Muscle layer of duodenum (tissue), 2 donors: ENCODE measurements around the gene JOSD1.

ENCODE experiments used
- H3K27ac ChIP-seq: one replicate; pipeline ENCODE4 v1.7.0; 2013; ENCODE audit warnings: mild to moderate bottlenecking, low read length
- H3K27me3 ChIP-seq: one replicate; pipeline ENCODE4 v1.7.0; 2013; ENCODE audit warnings: low read depth, mild to moderate bottlenecking, control low read depth, low read length
- H3K36me3 ChIP-seq, 2 donors: one replicate each; pipeline ENCODE4 v1.7.0; 2013; ENCODE audit warnings: low read length in 2 of 2, control low read depth in 1 of 2, mild to moderate bottlenecking in 1 of 2; ENCODE audit not compliant: insufficient read depth in 2 of 2, control insufficient read depth in 1 of 2
- H3K4me1 ChIP-seq, 2 donors: one replicate each; pipeline ENCODE4 v1.7.0; 2013; ENCODE audit warnings: low read length in 2 of 2, mild to moderate bottlenecking in 2 of 2, control low read depth in 1 of 2, moderate library complexity in 1 of 2; ENCODE audit not compliant: insufficient read depth in 2 of 2, control insufficient read depth in 1 of 2
- H3K4me3 ChIP-seq, 2 donors: one replicate each; pipeline ENCODE4 v1.7.0; 2013; ENCODE audit warnings: low read length in 2 of 2, low read depth in 1 of 2, mild to moderate bottlenecking in 1 of 2
- H3K9me3 ChIP-seq, 2 donors: one replicate each; pipeline ENCODE4 v1.7.0; 2013; ENCODE audit warnings: low read length in 2 of 2, control low read depth in 1 of 2, mild to moderate bottlenecking in 1 of 2; ENCODE audit not compliant: control insufficient read depth in 1 of 2
- donor health status: healthy.

The JOSD1 gene

GRCh38 chr22:38710351-38710750 lies 9.6 kb upstream of the JOSD1 start:
- no peaks in the 10 kb centered on the region for H3K27me3 ChIP-seq
- no peak overlapping the region for H3K27ac ChIP-seq
- peaks cover 15 to 38% of the 10 kb centered on the region in 2 donors for H3K4me1 ChIP-seq
- H3K36me3 ChIP-seq: peaks cover 6 to 13% of the 10 kb centered on the region in 2 donors
- H3K4me3 ChIP-seq: no peak overlapping the region
- no peaks in the 10 kb centered on the region for H3K9me3 ChIP-seq

DNA sequence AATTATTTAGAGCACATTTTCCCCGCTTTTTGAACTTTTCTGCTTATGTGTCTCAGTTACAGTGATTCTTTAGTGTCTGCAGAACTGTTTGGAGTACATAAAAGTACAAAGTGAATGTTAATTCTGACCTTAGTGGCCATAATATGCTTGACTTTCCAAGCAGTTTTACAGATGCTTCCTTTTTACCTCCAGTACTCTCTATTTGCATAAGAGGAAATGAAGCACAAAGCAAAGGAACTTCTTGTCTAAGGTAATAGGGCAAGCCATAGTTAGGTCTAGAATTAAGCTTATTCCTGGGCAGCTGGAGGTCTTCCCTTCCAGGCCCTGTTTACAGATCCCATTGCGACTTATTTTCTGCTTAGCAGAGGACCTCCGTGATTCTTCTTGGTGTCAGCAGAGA lies 8.6 kb upstream of the JOSD1 start:
- H3K4me3 ChIP-seq: no peak overlapping the region
- peaks cover 19 to 38% of the 10 kb centered on the region in 2 donors for H3K4me1 ChIP-seq

DNA sequence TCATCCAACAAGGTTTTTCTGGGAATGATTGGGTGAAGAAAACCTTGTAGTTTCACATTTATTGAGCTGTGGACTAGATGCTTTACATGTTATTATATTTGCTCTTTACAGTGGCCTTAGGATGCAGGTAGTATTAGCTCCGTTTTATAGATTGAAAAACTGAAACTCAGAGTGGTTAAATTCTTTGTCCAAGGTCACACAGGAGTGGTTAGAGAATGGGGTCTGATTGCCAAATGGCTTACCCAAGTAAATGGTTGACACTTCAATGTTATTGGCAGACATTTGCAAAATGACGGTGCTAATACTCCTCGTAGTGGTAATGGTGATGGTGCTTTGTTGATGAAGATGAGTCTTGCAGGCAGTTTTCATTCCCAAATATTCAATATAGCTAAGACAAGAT lies 7.2 kb upstream of the JOSD1 start:
- no peaks in the 10 kb centered on the region for H3K9me3 ChIP-seq
- H3K27ac ChIP-seq: no peak overlapping the region
- H3K36me3 ChIP-seq: peaks cover 6 to 13% of the 10 kb centered on the region in 2 donors
- H3K4me1 ChIP-seq: peaks cover 19 to 29% of the 10 kb centered on the region in 2 donors
- H3K4me3 ChIP-seq: peak overlapping the region in 1 of 2 donors; percentile 90
- no peaks in the 10 kb centered on the region for H3K27me3 ChIP-seq

More for the DNA sequence above, 8.6 kb upstream of the JOSD1 start:
- Histone ChIP-seq H3K27ac (no peak overlapping the region), H3K9me3 (no peaks in the 10 kb centered on the region), H3K36me3 (peaks cover 6 to 13% of the 10 kb centered on the region in 2 donors), H3K27me3 (no peaks in the 10 kb centered on the region)

- Histone ChIP-seq H3K36me3 (peaks cover 6 to 13% of the 10 kb centered on the region in 2 donors), H3K4me3 (peak overlapping the region; percentile 79 to 90)
Observed at GRCh38 chr22:38707346-38707745, 6.6 kb upstream of the JOSD1 start.

GRCh38 chr22:38706901-38707195 lies 6.1 kb upstream of the JOSD1 start:
- Histone ChIP-seq H3K9me3 (no peaks in the 10 kb centered on the region), H3K4me1 (peaks cover 19 to 23% of the 10 kb centered on the region in 2 donors), H3K4me3 (peak overlapping the region; percentile 79 to 90), H3K36me3 (peaks cover 6 to 13% of the 10 kb centered on the region in 2 donors), H3K27me3 (no peaks in the 10 kb centered on the region), H3K27ac (peak overlapping the region; percentile 90)

More at GRCh38 chr22:38707346-38707745, 6.6 kb upstream of the JOSD1 start:
- Histone ChIP-seq H3K9me3 (no peaks in the 10 kb centered on the region), H3K27me3 (no peaks in the 10 kb centered on the region), H3K27ac (peak overlapping the region; percentile 90), H3K4me1 (peaks cover 19 to 23% of the 10 kb centered on the region in 2 donors)

DNA sequence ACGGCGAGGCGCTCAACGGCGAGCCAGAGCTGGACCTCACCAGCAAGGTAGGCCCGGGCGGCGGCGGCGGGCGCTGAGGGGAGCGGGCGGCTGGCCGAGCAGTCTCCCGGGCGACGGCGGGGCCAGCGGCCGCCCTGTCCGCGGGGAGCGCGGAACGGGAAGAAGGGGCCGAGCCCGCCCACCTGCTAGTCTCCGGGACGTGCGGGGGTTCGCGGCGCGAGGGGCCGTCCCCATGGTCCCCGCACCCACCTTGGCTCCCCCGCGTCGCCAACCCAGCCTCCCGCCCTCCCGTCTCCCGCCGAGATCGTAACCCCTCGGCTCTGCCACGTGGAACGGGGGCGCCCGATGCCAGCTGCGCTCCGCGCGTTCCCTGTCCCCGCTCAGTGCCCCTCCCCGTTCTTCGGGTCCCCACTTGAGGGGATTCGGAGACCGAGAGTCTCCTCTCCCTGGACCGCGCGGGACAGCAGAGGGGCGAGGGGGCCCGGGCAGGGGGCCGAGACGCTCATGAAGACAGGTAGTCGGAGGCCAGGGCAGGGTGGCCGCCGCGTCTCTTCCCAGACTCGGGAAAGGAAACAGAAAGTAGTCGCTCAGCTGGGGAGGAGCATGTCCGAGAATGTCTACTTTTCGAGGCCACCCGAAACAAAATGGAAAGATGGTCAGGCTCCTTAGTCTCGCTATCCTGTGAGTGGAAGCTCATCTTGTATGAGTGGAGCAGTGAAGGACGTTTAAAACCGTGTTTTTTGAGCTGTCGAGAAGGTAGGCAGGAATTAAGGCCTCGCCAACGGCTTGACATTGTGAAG lies 5.6 kb upstream of the JOSD1 start:
- H3K27me3 ChIP-seq: no peaks in the 10 kb centered on the region
- no peaks in the 10 kb centered on the region for H3K9me3 ChIP-seq
- H3K27ac ChIP-seq: peak overlapping the region; percentile 90
- peaks cover 23 to 24% of the 10 kb centered on the region in 2 donors for H3K4me1 ChIP-seq
- peaks cover 6 to 13% of the 10 kb centered on the region in 2 donors for H3K36me3 ChIP-seq
- H3K4me3 ChIP-seq: peak overlapping the region; percentile 79 to 90

DNA sequence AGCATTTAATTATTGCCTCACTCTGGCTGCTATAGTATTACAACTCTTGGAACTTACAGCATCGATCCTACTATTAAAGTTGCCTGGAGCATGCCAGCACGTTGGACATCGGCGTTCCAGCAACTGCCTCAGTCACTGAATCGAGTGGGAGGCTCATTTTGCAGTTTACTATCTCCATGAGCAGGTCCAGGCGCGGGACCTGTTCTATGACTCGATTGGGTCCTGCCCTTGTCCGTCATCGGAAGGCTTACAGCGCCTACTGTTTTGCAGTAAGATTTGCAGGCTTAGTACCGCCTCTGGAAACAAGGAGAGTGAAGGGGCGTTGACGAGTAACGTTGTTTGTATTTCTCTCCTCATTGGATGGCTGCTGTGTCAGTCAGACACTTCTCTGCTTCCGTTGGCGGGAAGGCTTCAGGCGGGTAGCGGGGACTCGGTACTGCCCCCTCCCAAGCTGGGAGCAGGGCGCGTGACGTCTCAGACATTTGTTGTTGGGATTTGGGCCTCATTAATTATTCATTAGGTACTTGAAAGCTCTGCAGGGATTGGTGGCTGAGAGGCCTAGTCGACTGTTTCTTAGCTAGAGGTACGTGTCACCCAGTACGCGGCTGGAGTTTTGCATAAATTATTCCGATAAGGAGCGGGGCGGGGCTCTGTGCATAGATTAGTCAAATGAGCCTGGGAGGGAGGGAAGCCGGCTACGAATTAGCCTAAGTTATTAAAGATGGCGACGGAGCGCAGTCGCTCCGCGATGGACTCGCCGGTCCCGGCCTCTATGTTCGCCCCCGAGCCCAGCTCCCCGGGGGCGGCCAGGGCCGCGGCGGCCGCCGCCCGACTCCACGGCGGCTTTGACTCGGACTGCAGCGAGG lies 4.7 kb upstream of the JOSD1 start, which contains the start of gene GTPBP1:
TSS of gene GTPBP1 (plus strand) at position 710 of the 866 bp plus-strand sequence. CDS start at position 722, 12 bp downstream.
- H3K9me3 ChIP-seq: no peaks in the 10 kb centered on the region
- H3K27me3 ChIP-seq: no peaks in the 10 kb centered on the region
- peak within 1 kb of the TSS; percentile 90 for H3K27ac ChIP-seq
- peak within 1 kb of the TSS; percentile 79 to 90 for H3K4me3 ChIP-seq
- peaks cover 23 to 24% of the 10 kb centered on the region in 2 donors for H3K4me1 ChIP-seq
- H3K36me3 ChIP-seq: peaks cover 6 to 12% of the 10 kb centered on the region in 2 donors

- peak overlapping the region; percentile 43 to 47 for H3K4me3 ChIP-seq
- no peaks in the 10 kb centered on the region for H3K9me3 ChIP-seq
- H3K36me3 ChIP-seq: peaks cover under 1 to 5% of the 10 kb centered on the region in 2 donors
- H3K27me3 ChIP-seq: no peaks in the 10 kb centered on the region
- peak overlapping the region; percentile 88 for H3K27ac ChIP-seq
- H3K4me1 ChIP-seq: peaks cover 23 to 24% of the 10 kb centered on the region in 2 donors
Observed at GRCh38 chr22:38704654-38705234, 4.0 kb upstream of the JOSD1 start.

DNA sequence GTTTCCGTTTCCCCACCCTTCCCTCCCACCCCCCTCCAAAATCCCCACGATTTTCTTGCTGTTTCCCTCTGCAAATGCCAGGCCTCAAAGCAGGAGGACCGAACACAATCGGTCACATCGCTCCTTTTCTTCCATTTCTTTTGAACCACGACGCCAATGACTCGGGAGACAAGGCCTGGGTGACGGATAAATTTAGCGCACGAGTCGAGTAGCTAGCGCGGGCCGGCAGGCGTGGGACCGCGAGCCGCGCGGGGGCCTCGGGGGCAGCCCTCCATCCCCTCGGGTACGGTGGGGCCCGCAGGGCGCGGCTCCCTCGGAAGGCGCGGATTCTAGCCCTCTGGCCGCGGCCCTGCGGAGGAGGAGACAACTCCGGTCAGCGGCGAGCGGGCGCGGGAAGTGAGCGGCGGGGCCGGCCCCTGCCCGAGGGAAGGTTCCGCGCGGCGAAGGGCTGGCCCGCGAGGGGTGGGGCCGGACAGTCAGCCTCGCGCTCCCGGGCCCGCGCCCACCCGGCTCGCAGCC lies 414 bp downstream of the JOSD1 start:
- Histone ChIP-seq H3K36me3 (no peaks in the 10 kb centered on the region), H3K4me1 (peaks cover 23 to 39% of the 10 kb centered on the region in 2 donors), H3K27ac (peak overlapping the region; percentile 88), H3K27me3 (no peaks in the 10 kb centered on the region), H3K9me3 (no peaks in the 10 kb centered on the region), H3K4me3 (peak overlapping the region; percentile 59 to 69)

GRCh38 chr22:38699784-38700183 lies 959 bp downstream of the JOSD1 start:
- Histone ChIP-seq H3K36me3 (no peaks in the 10 kb centered on the region), H3K9me3 (no peaks in the 10 kb centered on the region), H3K4me1 (peaks cover 21 to 36% of the 10 kb centered on the region in 2 donors), H3K27me3 (no peaks in the 10 kb centered on the region), H3K27ac (peak overlapping the region; percentile 88), H3K4me3 (peak overlapping the region; percentile 59 to 69)
